Stimulated activated CD8-positive, alpha-beta memory T cell treated with anti-CD3 and anti-CD28 coated beads, Interleukin-12 subunit alpha, Interleukin-12 subunit beta, amount 100 ng/mL, for 1 hour (primary cell): ENCODE data around the gene HSPG2.
"Not testable (repeated sequence)": the region's sequence is repeated elsewhere in the genome, so short reads cannot be mapped to it uniquely, and the experiment has no call there.

Source experiments
- DNase-seq: peaks from one replicate; pipeline ENCODE4 v3.0.0-alpha.2; 2020; ENCODE audit warnings: low read depth

The HSPG2 gene

GRCh38 chr1:21823980-21824702 lies 113.0 kb downstream of the HSPG2 start:
- DNase-seq: no peak

GRCh38 chr1:21823206-21823979 lies 113.7 kb downstream of the HSPG2 start:
- no peak for DNase-seq

GRCh38 chr1:21822349-21822748 lies 114.8 kb downstream of the HSPG2 start:
- DNase-seq: no peak

GRCh38 chr1:21821385-21822019 lies 115.6 kb downstream of the HSPG2 start:
- DNase-seq: no peak

- DNase-seq: no peak
Observed at GRCh38 chr1:21820597-21821232, 116.4 kb downstream of the HSPG2 start.

- DNase-seq: no peak
Observed at GRCh38 chr1:21818656-21819055, 118.5 kb downstream of the HSPG2 start.

- no peak for DNase-seq
Observed at GRCh38 chr1:21816602-21817302, 120.4 kb downstream of the HSPG2 start.

- DNase-seq: no peak
Observed at GRCh38 chr1:21815724-21816321, 121.3 kb downstream of the HSPG2 start.

- no peak for DNase-seq
Observed at GRCh38 chr1:21814981-21815582, 122.0 kb downstream of the HSPG2 start.

GRCh38 chr1:21814241-21814918 lies 122.7 kb downstream of the HSPG2 start:
- DNase-seq: no peak

- DNase-seq: no peak
Observed at GRCh38 chr1:21813542-21813941, 123.6 kb downstream of the HSPG2 start.

- DNase-seq: no peak
Observed at GRCh38 chr1:21811875-21812305, 125.2 kb downstream of the HSPG2 start, which contains the start of gene LDLRAD2. Gene LDLRAD2 (plus strand): TSS chr1:21812265. CDS start chr1:21812452, 187 bp downstream.

GRCh38 chr1:21804536-21804935 lies 132.6 kb downstream of the HSPG2 start:
- no peak for DNase-seq

- no peak for DNase-seq
Observed at GRCh38 chr1:21801100-21801499, 136.0 kb downstream of the HSPG2 start.

GRCh38 chr1:21799730-21800129 lies 137.4 kb downstream of the HSPG2 start:
- no peak for DNase-seq

GRCh38 chr1:21795075-21795474 lies 142.0 kb downstream of the HSPG2 start:
- DNase-seq: no peak

GRCh38 chr1:21794656-21795055 lies 142.5 kb downstream of the HSPG2 start:
- DNase-seq: no peak

GRCh38 chr1:21793104-21793503 lies 144.0 kb downstream of the HSPG2 start:
- DNase-seq: no peak

- no peak for DNase-seq
Observed at GRCh38 chr1:21786640-21787039, 150.5 kb downstream of the HSPG2 start.

GRCh38 chr1:21785764-21786163 lies 151.3 kb downstream of the HSPG2 start:
- not testable (repeated sequence) for DNase-seq
